ENCODE data around the gene TSPAN33.
"Not testable (repeated sequence)": the region's sequence is repeated elsewhere in the genome, so short reads cannot be mapped to it uniquely, and the experiment has no call there.

TSPAN33 gene

GRCh38 chr7:129108581-129108980 is 35.9 kb upstream of the TSPAN33 start:
- Histone ChIP-seq H3K4me3 (no peak overlapping the region), H3K27ac (no peak overlapping the region)
- DNase-seq (ENCODE audit: low spot score) = no peak
- TF ChIP-seq CTCF (IDR thresholded peaks at IDR 0.05) = no peak

GRCh38 chr7:129110258-129110981 is 34.1 kb upstream of the TSPAN33 start:
- H3K4me3 ChIP-seq = no peak overlapping the region
- DNase-seq (ENCODE audit: low spot score) = no peak
- TF ChIP-seq CTCF (IDR thresholded peaks at IDR 0.05) = no peak
- H3K27ac ChIP-seq = no peak overlapping the region

- no peak for DNase-seq (ENCODE audit: low spot score)
- no peak for TF ChIP-seq CTCF (IDR thresholded peaks at IDR 0.05)
- Histone ChIP-seq H3K4me3 (no peak overlapping the region), H3K27ac (no peak overlapping the region)
Measured at GRCh38 chr7:129110982-129111376, 33.5 kb upstream of the TSPAN33 start.

- H3K4me3 ChIP-seq = no peak overlapping the region
- no peak for DNase-seq (ENCODE audit: low spot score)
Measured at GRCh38 chr7:129115676-129116075, 28.8 kb upstream of the TSPAN33 start.

GRCh38 chr7:129118182-129118581 is 26.3 kb upstream of the TSPAN33 start:
- Histone ChIP-seq H3K4me3 (no peak overlapping the region), H3K27ac (no peak overlapping the region)
- TF ChIP-seq CTCF (IDR thresholded peaks at IDR 0.05) = no peak
- DNase-seq (ENCODE audit: low spot score) = no peak

More at GRCh38 chr7:129115676-129116075, 28.8 kb upstream of the TSPAN33 start:
- no peak overlapping the region for H3K27ac ChIP-seq
- TF ChIP-seq CTCF (IDR thresholded peaks at IDR 0.05) = no peak

GRCh38 chr7:129118976-129119375 is 25.5 kb upstream of the TSPAN33 start:
- no peak for TF ChIP-seq CTCF (IDR thresholded peaks at IDR 0.05)
- Histone ChIP-seq H3K27ac (no peak overlapping the region), H3K4me3 (no peak overlapping the region)
- no peak for DNase-seq (ENCODE audit: low spot score)

GRCh38 chr7:129121501-129122077 is 22.9 kb upstream of the TSPAN33 start:
- H3K4me3 ChIP-seq; DNase-seq (ENCODE audit: low spot score); H3K27ac ChIP-seq: not testable (repeated sequence)

Measured in coronary artery (tissue), 2 donors.